ENCODE results near the gene FOXJ2. TPM values are rescaled to one million over a fixed set of nuclear protein-coding genes. Genes with fewer than 3 reads are reported as not detected.

FOXJ2 gene
- total RNA-seq, 6 experiments from 2014 or later = 4.4 to 5.7 (median 4.8) TPM

DNA sequence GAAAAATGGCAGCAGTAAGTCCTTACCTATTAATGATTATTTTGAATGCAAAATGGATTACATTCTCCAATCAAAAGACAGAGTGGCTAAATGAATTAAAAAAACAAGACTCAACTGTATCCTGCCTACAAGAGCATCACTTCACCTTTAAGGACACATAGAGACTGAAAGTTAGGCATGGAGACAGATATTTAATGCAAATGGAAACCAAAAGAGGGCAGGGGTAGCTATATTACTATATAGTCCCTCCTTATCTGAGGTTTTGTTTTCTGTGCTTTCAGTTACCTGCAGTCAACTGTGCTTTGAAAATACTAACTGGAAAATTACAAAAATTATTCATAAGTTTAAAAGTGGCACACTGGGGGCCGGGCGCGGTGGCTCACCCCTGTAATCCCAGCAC lies 66.7 kb downstream of the FOXJ2 start:
- TF ChIP-seq CTCF (IDR thresholded peaks at IDR 0.05) = no peak
- TF ChIP-seq POLR2A (IDR thresholded peaks at IDR 0.05) = no peak
- 100% methylated on average over 3 of the region's 3 CpGs for WGBS (ENCODE audit: insufficient coverage, low coverage, low lambda C conversion rate, missing lambda C conversion rate)
- DNase-seq = no peak
- intact Hi-C loops (cut with DNase I) = no loop called here
- H3K27me3 ChIP-seq = no peaks in the 10 kb centered on the region
- H3K36me3 ChIP-seq = peaks cover 2 to 26% (median 12%) of the 10 kb centered on the region in 4 donors
- no peak overlapping the region for H3K27ac ChIP-seq
- ATAC-seq = no peak
- no peak overlapping the region for H3K4me3 ChIP-seq
- no peaks in the 10 kb centered on the region for H3K9me3 ChIP-seq
- no peaks in the 10 kb centered on the region for H3K4me1 ChIP-seq

Other genes with a start within 250 kb of the FOXJ2 start
- gene NANOG, start 243.3 kb upstream of the FOXJ2 start, total RNA-seq = under 1 TPM in 3 of 6 experiments, not detected in 3; 0.06 to 0.46 (median 0.28) TPM
- gene SLC2A14, start 159.8 kb upstream of the FOXJ2 start, total RNA-seq = 100 to 1,000 TPM in 1 of 6 experiments, 1 to 10 TPM in 2, under 1 TPM in 3; 0.18 to 110 (median 0.95) TPM
- 10 to 100 TPM in 2 of 6 experiments, 1 to 10 TPM in 4; 6.6 to 53.5 (median 8.4) TPM for gene SLC2A3, start 96.5 kb upstream of the FOXJ2 start, total RNA-seq
- 10 to 100 TPM in 1 of 6 experiments, 1 to 10 TPM in 5; 2.0 to 11.9 (median 3.8) TPM for gene C3AR1, start 33.6 kb downstream of the FOXJ2 start, total RNA-seq
- gene NECAP1, start 49.6 kb downstream of the FOXJ2 start, total RNA-seq = 10 to 100 TPM; 12.9 to 32.1 (median 17.1) TPM
- 1 to 10 TPM in 1 of 6 experiments, under 1 TPM in 4, not detected in 1; 0.25 to 1.3 (median 0.63) TPM for gene CLEC4A, start 90.9 kb downstream of the FOXJ2 start, total RNA-seq
- gene ZNF705A, start 124.3 kb downstream of the FOXJ2 start, total RNA-seq = not detected
- gene FAM90A1, start 194.9 kb downstream of the FOXJ2 start, total RNA-seq = under 1 TPM in 1 of 6 experiments, not detected in 5; 0.07 TPM

Data from right lobe of liver (tissue), 6 donors.